Ectodermal cell (in vitro differentiated cells): ENCODE data around the gene TDP1.

Experiments
- H3K27ac ChIP-seq: 2 replicates; pipeline ENCODE4 v1.7.0; 2013; ENCODE audit warnings: mild to moderate bottlenecking, low read depth, low read length; ENCODE audit not compliant: insufficient read depth, poor library complexity, severe bottlenecking
- H3K27me3 ChIP-seq: 2 replicates; pipeline ENCODE4 v1.7.0; 2013; ENCODE audit warnings: mild to moderate bottlenecking, low read length; ENCODE audit not compliant: insufficient read depth, control insufficient read depth, poor library complexity, severe bottlenecking
- H3K36me3 ChIP-seq: one replicate; pipeline ENCODE4 v1.7.0; 2013; ENCODE audit warnings: low read length; ENCODE audit not compliant: control insufficient read depth, insufficient read depth
- H3K4me1 ChIP-seq: one replicate; pipeline ENCODE4 v1.7.0; 2013; ENCODE audit warnings: low read length; ENCODE audit not compliant: control insufficient read depth, insufficient read depth
- H3K4me3 ChIP-seq: 2 replicates; pipeline ENCODE4 v1.7.0; 2013; ENCODE audit warnings: low read depth, low read length, control low read depth; ENCODE audit not compliant: insufficient read depth
- H3K9me3 ChIP-seq: 2 replicates; pipeline ENCODE4 v1.7.0; 2013; ENCODE audit warnings: mild to moderate bottlenecking, low read length, moderate library complexity; ENCODE audit not compliant: control insufficient read depth
- WGBS, 2 experiments: methylation state at CpG; one replicate each; pipeline ENCODE4 v1.1.7; 2013; ENCODE audit warnings: missing lambda C conversion rate in 2 of 2; 5-methylcytosine and 5-hydroxymethylcytosine counted together

Gene TDP1

DNA sequence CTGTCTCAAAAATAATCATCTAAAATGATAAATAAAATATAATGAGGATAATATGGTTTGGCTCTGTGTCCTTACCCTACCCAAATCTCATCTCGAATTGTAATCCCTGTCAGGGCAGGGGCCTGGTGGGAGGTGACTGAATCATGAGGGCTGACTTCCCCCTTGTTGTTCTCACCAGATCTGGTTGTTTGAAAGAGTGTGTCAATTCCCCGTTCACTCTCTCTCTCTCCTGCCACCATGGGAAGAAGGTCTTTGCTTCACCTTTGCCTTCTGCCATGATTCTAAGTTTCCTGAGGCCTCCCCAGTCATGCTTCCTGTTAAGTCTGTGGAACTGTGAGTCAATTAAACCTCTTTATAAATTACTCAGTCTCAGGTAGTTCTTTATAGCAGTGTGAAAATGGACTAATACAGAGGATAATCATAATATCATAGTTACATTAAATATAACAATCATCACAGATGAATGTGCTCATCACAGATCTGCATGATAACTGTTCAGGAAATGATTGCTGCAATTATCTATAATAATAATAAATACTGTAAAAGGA, 13.8 kb upstream of the TDP1 start:
- no peak overlapping the region for H3K27ac ChIP-seq
- H3K36me3 ChIP-seq, result no peaks in the 10 kb centered on the region
- no peaks in the 10 kb centered on the region for H3K4me1 ChIP-seq
- 86 to 87% methylated on average over 2 of the region's 2 CpGs for WGBS, 2 experiments
- H3K27me3 ChIP-seq, result no peaks in the 10 kb centered on the region
- no peak overlapping the region for H3K4me3 ChIP-seq
- no peaks in the 10 kb centered on the region for H3K9me3 ChIP-seq

DNA sequence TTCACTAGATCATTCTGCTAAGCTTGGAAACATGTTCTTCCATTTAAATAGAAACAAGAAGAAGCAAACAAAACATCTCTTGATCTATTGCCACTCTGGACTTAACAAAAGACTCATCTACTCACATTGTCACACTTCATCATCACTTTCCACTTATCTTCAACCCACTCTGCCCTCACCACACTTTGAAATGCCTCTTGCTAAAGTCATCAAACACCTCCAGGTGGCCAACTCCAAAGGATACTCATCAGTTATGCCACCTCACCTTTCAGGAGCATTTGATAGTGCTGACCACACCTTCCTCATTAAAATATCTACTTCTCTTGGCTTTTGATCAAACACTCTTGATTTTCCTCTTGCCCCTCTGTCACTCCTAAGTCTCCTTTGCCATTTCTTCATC, 8.4 kb upstream of the TDP1 start:
- Histone ChIP-seq H3K27ac (no peak overlapping the region), H3K4me1 (no peaks in the 10 kb centered on the region), H3K36me3 (no peaks in the 10 kb centered on the region), H3K27me3 (no peaks in the 10 kb centered on the region), H3K4me3 (no peak overlapping the region), H3K9me3 (no peaks in the 10 kb centered on the region)

DNA sequence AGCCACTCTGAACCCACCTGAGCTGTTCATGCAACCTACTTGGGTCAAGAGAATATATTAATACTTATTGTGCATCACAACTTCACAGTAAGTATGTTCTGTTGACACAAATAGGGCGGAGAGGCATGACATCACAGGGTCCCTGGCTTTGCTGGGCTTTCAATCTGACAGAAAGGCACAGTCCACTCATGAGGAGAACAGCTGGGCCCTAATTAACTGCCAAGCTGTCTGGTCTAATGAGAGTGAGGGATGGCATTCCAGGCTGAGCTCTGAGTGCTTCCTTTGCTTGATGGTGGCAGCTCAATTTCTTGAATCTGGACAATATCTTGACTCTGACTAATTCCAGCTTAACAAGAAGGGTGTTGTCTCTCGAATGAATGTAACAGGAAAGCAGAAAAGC, 3.2 kb upstream of the TDP1 start:
- Histone ChIP-seq H3K9me3 (no peaks in the 10 kb centered on the region), H3K36me3 (peaks cover under 1% of the 10 kb centered on the region), H3K27me3 (no peaks in the 10 kb centered on the region), H3K4me3 (no peak overlapping the region), H3K27ac (no peak overlapping the region), H3K4me1 (peaks cover 9% of the 10 kb centered on the region)
- 87 to 99% methylated on average over 2 of the region's 2 CpGs for WGBS, 2 experiments

DNA sequence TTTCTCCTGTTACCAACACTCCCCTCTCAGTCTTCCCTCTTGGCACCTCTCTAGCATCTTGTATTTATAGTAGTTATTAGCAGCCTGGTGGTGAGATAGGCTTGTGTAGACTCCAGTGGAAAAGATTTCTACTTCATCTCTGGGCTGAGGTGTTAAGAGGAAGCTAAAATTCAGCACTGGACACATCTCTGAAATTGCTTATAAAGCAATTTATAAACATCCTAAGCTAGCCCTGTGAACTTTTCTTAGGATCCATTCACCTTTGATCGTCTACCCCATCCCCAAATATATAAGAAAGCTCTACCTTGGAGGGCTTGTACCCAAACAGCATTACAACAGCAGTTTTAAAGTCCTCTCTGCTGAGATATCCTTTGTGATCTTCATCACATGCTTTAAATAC, 2.1 kb upstream of the TDP1 start:
- no peak overlapping the region for H3K27ac ChIP-seq
- peak overlapping the region; percentile 83 for H3K4me3 ChIP-seq
- peaks cover 8% of the 10 kb centered on the region for H3K36me3 ChIP-seq
- H3K9me3 ChIP-seq, result no peaks in the 10 kb centered on the region
- no peaks in the 10 kb centered on the region for H3K27me3 ChIP-seq
- peaks cover 9% of the 10 kb centered on the region for H3K4me1 ChIP-seq
- WGBS, 2 experiments, result 80 to 88% methylated on average over 1 of the region's 1 CpG

DNA sequence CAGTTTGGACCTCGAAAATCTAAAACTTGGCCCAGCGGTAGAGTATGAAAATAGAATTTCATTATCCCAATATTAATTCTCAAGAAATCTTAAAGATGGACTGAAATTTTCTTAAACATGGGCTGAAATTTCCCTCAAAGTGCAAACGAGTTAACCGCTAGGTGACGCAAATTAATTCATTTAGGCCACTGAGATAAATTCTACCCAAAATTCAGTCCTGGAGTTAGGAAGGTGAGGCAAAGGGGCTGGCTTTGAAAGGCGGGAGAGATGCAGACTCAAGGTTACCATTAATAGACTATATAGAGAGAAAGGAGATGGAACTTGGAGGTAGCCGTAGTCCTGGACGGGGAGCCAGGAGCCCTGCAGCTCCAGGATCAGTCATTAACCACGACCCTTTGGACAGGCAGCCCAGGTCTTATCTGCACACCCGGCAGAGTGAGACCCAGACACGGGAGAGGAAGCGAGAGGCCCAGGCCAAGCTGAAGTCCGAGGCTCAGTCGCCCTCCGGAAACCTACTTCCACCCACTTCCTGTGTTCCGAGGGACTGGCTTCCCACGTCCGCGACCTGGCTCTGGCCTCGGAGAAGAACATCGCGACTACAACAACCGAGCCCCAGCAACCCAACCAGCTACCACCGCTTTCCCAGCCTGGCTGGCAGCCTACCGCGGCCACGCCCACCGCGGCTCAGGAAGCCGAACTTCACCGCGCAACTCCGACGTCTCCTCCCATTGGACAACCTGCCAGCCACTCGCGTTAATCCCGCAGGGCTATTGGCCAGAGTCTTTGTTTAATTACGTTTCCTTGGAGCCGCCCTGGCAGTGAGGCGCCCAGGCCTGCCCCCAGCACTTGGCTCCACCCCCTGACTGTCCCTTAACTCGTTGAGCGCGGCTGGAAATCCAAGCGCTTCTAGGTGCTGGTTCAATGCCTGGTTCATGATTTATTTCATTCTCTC, 1.4 kb upstream of the TDP1 start, which contains the start of gene EFCAB11:
Gene EFCAB11 (minus strand): TSS at position 661 of the 952 bp plus-strand sequence. CDS start 70 bp downstream, at position 591.
- no peaks in the 10 kb centered on the region for H3K27me3 ChIP-seq
- peaks cover 8% of the 10 kb centered on the region for H3K36me3 ChIP-seq
- peak within 1 kb of the TSS; percentile 90 for H3K27ac ChIP-seq
- no peaks in the 10 kb centered on the region for H3K9me3 ChIP-seq
- peak within 1 kb of the TSS; percentile 86 for H3K4me3 ChIP-seq
- peaks cover 9% of the 10 kb centered on the region for H3K4me1 ChIP-seq
- WGBS, 2 experiments, result 3 to 5% methylated on average over 43 to 44 of the region's 44 CpGs

DNA sequence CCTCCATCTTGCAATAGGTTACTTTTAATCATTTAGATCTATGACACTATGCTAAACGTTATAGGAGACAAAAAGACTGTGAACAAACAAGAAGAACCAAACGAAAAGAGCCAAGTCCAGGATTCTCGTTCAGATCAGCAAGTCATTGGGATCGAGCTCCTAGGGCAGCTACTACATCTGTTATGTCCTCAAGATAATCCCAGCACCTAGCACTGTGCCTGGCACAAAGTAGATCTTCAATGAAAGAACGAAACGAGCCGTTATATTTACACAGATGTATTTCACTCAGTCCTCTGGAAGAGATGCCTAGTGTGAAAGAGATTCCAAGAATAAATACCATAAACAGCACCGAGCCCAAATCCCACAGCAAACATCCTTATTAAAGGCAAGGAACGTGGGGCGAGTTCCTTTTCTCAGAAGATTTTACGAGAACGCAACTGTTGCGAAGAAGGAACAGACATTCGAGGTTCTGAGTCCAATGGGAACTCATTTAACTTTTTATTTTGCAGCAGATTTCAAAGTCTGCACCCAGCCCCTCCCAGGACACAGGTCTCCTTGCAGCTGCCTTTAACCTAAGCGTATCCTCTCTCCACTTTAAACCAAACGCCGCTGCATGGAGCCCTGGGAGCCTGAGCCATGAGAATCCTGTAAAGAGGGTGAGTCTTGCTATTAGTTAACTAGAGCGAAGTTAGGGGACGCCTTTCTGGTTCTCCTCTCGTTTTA, 544 bp upstream of the TDP1 start:
- WGBS, 2 experiments, result 42 to 47% methylated on average over 20 of the region's 20 CpGs
- H3K4me1 ChIP-seq, result peaks cover 9% of the 10 kb centered on the region
- no peaks in the 10 kb centered on the region for H3K27me3 ChIP-seq
- peak overlapping the region; percentile 86 for H3K4me3 ChIP-seq
- H3K27ac ChIP-seq, result no peak overlapping the region
- peaks cover 8% of the 10 kb centered on the region for H3K36me3 ChIP-seq
- H3K9me3 ChIP-seq, result no peaks in the 10 kb centered on the region

DNA sequence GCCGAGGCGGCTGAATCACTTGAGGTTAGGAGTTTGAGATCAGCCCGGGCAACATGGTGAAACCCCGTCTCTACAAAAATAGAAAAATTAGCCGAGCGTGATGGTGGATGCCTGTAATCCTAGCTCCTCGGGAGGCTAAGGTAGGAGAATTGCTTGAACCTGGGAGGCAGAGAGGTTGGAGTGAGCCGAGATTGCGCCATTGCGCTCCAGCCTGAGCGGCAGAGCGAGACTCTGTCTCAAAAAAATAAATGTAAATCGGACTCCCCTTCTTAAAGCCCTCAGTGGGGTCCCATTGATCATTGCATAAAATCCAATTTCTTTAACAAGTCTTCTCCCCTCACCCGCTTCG, 908 bp downstream of the TDP1 start:
- peak overlapping the region; percentile 87 for H3K27ac ChIP-seq

DNA sequence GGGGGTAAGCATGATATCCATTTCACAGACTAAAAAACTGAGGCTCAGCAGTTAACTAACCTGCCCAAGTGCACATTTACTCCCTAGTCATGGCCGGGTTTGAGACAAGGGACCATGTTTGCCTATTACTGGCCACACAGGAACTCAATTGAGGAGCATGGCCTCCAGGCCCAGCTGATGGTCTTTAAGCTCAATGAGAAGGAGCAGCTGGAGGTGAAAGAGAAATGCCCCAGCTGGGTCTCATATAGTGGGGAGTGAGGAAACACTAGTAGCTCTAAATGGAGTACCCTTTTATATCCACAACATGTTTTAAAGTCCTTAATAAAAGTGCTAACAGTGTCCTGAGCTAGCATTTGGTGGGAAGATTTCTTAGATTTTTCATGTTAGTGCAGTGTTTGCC, 1.6 kb downstream of the TDP1 start:
- H3K27me3 ChIP-seq, result no peaks in the 10 kb centered on the region
- no peak overlapping the region for H3K27ac ChIP-seq
- WGBS, 2 experiments, result 86 to 93% methylated on average over 1 of the region's 1 CpG
- peaks cover 9% of the 10 kb centered on the region for H3K4me1 ChIP-seq
- no peaks in the 10 kb centered on the region for H3K9me3 ChIP-seq
- H3K36me3 ChIP-seq, result peaks cover 8% of the 10 kb centered on the region
- peak overlapping the region; percentile 86 for H3K4me3 ChIP-seq

More for the DNA sequence above, 908 bp downstream of the TDP1 start:
- Histone ChIP-seq H3K27me3 (no peaks in the 10 kb centered on the region), H3K4me1 (peaks cover 9% of the 10 kb centered on the region), H3K4me3 (peak overlapping the region; percentile 86), H3K36me3 (peaks cover 8% of the 10 kb centered on the region), H3K9me3 (no peaks in the 10 kb centered on the region)
- WGBS, 2 experiments, result 34 to 35% methylated on average over 15 of the region's 15 CpGs

DNA sequence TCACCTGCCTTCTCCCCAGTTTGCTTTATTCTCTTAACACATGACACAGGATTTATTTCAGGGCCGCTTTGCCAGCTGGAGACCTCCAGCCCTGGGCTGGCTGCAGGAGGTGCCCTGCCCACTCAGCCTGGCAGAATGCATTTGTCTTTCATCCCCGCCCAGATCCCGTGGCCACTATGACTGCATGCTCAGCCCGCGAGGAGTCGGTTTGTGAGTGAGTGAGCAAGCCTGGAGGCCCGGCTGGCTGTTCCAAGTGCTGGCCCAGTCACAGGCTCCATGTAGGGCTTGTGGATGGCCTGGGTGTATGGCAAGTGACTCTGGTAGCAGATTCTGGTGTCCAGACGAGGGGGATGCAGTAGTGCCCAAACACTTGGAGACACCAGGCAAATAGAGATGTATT, 2.1 kb downstream of the TDP1 start:
- WGBS, 2 experiments, result 93 to 94% methylated on average over 8 of the region's 8 CpGs
- no peak overlapping the region for H3K4me3 ChIP-seq
- H3K27me3 ChIP-seq, result no peaks in the 10 kb centered on the region
- H3K9me3 ChIP-seq, result no peaks in the 10 kb centered on the region
- H3K27ac ChIP-seq, result no peak overlapping the region
- peaks cover 11% of the 10 kb centered on the region for H3K36me3 ChIP-seq
- H3K4me1 ChIP-seq, result peaks cover 9% of the 10 kb centered on the region

DNA sequence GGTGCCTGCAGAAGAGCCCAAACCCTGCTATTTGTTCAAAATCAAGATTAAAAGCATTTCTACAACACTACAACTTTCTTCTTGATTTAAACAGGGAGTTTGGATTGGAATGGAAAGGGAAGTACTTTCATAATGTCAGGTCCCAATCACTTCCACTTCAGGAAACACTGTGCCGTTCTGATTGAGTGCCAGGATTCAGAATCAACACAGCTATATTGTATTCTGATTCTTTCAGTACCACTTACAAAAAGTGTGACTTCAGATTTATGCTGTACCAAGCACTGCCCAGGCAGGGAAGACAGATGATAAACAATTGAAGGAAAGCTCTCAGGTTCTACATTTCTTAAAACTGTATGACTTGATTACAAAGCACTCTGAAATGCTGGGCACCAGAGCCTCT, 3.2 kb downstream of the TDP1 start:
- no peak overlapping the region for H3K27ac ChIP-seq
- WGBS, 2 experiments, result 100% methylated on average over 1 of the region's 1 CpG
- peaks cover 22% of the 10 kb centered on the region for H3K36me3 ChIP-seq
- H3K9me3 ChIP-seq, result no peaks in the 10 kb centered on the region
- H3K4me1 ChIP-seq, result peaks cover 5% of the 10 kb centered on the region
- H3K4me3 ChIP-seq, result no peak overlapping the region
- H3K27me3 ChIP-seq, result no peaks in the 10 kb centered on the region
